ENCODE results near the gene RSL24D1. TPM values are rescaled to one million over a fixed set of nuclear protein-coding genes. Genes with fewer than 3 reads are reported as not detected.

Gene RSL24D1
- total RNA-seq, 1 experiment from 2014 or later, result 111 TPM

DNA sequence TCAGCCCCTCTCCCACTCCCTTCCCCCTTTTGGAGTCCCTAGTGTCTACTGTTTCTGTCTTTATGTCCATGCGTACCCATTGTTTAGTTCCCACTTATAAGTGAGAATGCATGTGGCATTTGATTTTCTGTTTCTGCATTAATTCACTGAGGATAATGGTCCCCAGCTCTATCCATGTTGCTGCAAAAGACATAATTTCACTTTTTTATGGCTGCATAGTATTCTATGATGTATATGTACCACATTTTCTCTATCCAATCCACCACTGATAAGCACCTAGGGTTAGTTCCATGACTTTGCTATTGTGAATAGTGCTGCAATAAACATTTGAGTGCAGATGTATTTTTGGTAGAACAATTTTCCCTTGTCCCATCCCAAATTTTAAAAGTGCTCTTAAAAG lies 34.2 kb upstream of the RSL24D1 start:
- H3K9me3 ChIP-seq (ENCODE audit: control insufficient read depth, low read depth, low read length), result no peaks in the 10 kb centered on the region
- no peak overlapping the region for H3K14ac ChIP-seq (ENCODE audit: insufficient read depth, low read length)
- H4K5ac ChIP-seq (ENCODE audit: insufficient read length, low read depth, low read length), result no peak overlapping the region
- no peaks in the 10 kb centered on the region for H3K4me1 ChIP-seq (ENCODE audit: insufficient read depth, low read length)
- Mint-ChIP-seq H3K27ac (no peak overlapping the region), H3K27me3 (ENCODE audit: low read depth) (no peaks in the 10 kb centered on the region), H3K36me3 (ENCODE audit: insufficient read depth in 1 of 3, low read depth in 3 of 3) (no peaks in the 10 kb centered on the region), H3K9me3 (no peaks in the 10 kb centered on the region), H3K4me3 (no peak overlapping the region), H3K4me1 (peaks cover 0 to 3% of the 10 kb centered on the region in 2 experiments; a peak in 1 of 4 replicates)
- H3K79me1 ChIP-seq (ENCODE audit: insufficient read depth, low read depth, low read length, poor library complexity, severe bottlenecking), result no peaks in the 10 kb centered on the region
- no peak overlapping the region for H4K91ac ChIP-seq (ENCODE audit: insufficient read length, low read depth, low read length)
- H2AK5ac ChIP-seq (ENCODE audit: insufficient read length, low read length), result no peak overlapping the region
- no peak overlapping the region for H3T11ph ChIP-seq (ENCODE audit: low read length)
- no peak overlapping the region for H3K18ac ChIP-seq (ENCODE audit: insufficient read length, low read depth, low read length)
- H3K4me2 ChIP-seq (ENCODE audit: insufficient read depth, insufficient read length, low read length), result no peak overlapping the region
- H2BK20ac ChIP-seq (ENCODE audit: low read depth, low read length, poor library complexity, severe bottlenecking), result no peak overlapping the region
- no peaks in the 10 kb centered on the region for H3K79me2 ChIP-seq (ENCODE audit: insufficient read depth, low read length)
- H3K23ac ChIP-seq (ENCODE audit: insufficient read length, low read depth, low read length), result no peak overlapping the region
- H2BK15ac ChIP-seq (ENCODE audit: low read depth, low read length), result no peak overlapping the region
- H3K4ac ChIP-seq (ENCODE audit: low read depth, low read length), result no peak overlapping the region
- no peak overlapping the region for H2BK120ac ChIP-seq (ENCODE audit: low read depth, low read length, poor library complexity, severe bottlenecking)
- no peak overlapping the region for H2AFZ ChIP-seq (ENCODE audit: low read length)
- no peak overlapping the region for H3K9ac ChIP-seq (ENCODE audit: extremely low read depth, insufficient read length, low read length)
- no peaks in the 10 kb centered on the region for H3K23me2 ChIP-seq (ENCODE audit: insufficient read length, low read depth, low read length, poor library complexity, severe bottlenecking)
- no peak overlapping the region for H4K8ac ChIP-seq (replicated peaks; ENCODE audit: insufficient read length, low read depth, low read length)
- H2BK5ac ChIP-seq (ENCODE audit: insufficient read length, low read length), result no peak overlapping the region
- no peak overlapping the region for H2BK12ac ChIP-seq (ENCODE audit: insufficient read length, low read depth, low read length)
- no peak overlapping the region for H3K27ac ChIP-seq (ENCODE audit: insufficient read length, low read depth, low read length)
- TF ChIP-seq, protein P1, sequence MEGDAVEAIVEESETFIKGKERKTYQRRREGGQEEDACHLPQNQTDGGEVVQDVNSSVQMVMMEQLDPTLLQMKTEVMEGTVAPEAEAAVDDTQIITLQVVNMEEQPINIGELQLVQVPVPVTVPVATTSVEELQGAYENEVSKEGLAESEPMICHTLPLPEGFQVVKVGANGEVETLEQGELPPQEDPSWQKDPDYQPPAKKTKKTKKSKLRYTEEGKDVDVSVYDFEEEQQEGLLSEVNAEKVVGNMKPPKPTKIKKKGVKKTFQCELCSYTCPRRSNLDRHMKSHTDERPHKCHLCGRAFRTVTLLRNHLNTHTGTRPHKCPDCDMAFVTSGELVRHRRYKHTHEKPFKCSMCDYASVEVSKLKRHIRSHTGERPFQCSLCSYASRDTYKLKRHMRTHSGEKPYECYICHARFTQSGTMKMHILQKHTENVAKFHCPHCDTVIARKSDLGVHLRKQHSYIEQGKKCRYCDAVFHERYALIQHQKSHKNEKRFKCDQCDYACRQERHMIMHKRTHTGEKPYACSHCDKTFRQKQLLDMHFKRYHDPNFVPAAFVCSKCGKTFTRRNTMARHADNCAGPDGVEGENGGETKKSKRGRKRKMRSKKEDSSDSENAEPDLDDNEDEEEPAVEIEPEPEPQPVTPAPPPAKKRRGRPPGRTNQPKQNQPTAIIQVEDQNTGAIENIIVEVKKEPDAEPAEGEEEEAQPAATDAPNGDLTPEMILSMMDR (conservative IDR thresholded peaks at IDR 0.05), result no peak
- DNase-seq, result no peak
- no CpG with 5 or more reads among the region's 1 CpG for WGBS (ENCODE audit: extremely low coverage, insufficient read length, low lambda C conversion rate)
- H4K20me1 ChIP-seq (ENCODE audit: control insufficient read depth, insufficient read depth, insufficient read length), result no peaks in the 10 kb centered on the region
- no peaks in the 10 kb centered on the region for H3K27me3 ChIP-seq (ENCODE audit: insufficient read depth, low read length)
- no peak overlapping the region for H3K56ac ChIP-seq (ENCODE audit: insufficient read length, low read depth, low read length)

Measured in H9 (cell line).